ELR (cell line): ENCODE results near the gene SLC4A1.
A peak's percentile ranks its signal among the peaks of the same experiment; 100 is the strongest.

Experiments used
- DNase-seq: peaks from one replicate; pipeline ENCODE4 v3.0.0-alpha.2; 2015; ENCODE audit warnings: low read depth

The SLC4A1 gene

DNA sequence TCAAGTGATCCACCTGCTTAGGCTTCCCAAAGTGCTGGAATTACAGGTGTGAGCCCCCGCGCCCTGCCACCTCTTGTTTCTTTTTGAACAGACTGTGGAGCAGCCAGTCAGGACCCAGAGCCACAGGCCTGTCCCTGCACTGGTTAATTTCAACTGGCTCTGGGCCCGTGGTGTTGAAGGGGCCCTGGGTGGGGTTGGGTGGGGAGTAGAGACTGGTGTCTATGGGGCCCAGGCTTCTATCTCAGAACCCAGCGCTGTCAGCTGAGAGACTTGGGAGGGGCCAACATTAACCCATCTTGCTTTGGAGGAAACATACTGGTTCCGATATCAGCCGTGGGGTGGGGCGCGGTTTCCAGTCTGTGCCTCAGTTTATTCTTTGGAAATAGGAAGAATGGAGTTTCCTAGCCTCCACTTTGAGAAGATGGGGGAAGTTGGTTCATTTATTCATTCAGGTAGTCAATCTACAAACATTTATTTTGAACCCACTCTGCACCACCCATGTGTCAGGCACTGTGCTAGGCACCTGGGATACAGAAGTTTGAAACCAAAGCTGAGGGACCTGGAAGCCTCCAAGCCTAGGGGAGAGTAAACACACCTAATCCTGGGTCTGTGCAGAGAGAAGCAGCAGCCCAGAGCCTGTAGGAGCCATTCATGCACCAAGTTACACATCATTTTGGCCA is 15.5 kb upstream of the SLC4A1 start:
- DNase-seq: no peak

DNA sequence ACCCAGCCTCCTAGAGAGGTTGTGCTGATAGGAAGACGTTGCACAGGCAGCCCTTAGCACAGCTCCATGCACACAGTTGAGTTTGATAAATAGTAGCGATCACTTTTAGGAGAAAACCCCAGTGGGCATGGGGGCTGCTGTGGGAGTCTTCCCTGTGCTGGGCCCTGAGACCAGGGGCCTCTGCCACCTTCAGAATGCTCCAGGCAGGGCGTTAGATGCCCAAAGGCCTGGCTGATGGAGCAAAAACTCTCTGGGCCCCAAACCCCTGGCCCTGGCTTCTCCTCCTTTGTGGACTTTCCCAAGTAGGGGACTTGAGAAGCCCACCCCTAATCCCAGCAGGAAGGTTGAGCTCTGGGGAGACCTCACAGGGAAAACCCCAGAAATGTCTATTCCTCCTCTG is 14.3 kb upstream of the SLC4A1 start:
- no peak for DNase-seq

DNA sequence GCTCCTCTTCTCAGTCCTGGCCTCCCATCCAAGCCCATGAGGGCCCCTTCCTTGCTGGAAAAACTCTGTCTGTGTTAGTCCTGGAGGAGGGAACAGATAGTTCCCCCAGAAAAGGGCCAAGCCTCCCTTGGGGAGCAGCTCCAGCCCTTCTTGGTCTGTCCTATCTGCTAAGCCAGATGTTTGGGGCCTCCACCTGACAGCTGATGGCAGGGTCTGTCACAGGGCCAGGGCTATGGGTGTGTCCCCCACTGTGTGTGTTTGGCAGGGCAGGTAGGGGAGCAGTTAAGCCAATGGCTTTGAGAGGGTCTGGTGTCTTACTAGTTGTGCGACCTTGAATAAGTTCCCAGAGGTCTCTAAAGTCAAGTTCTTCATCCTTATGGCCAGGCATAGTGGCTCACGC is 13.6 kb upstream of the SLC4A1 start:
- DNase-seq: no peak

DNA sequence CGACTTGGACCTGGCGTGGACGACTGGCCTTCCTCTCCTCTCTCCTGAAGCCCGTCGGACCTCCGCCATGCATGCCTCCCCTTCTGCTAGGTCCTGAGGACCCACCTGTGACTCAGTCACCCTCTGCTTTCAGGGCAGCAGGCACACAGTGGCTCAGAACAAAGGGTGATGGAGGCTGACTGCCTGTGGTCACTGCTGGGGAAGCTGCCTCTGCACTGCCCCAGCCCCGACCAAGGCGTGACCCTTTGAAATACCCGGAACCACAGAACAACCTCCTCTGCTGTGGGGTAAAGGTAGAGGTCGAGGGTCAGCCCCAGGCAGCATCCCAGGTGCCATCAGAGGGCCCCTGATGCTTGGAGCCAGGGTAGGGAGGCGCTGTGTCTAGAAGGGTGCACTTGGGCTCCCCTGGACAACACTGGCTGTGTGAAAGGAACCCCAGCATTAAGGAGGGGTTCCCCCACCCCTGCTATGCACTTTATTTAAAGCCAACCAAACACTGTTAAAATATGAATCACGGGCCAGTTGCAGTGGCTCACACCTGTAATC is 12.5 kb upstream of the SLC4A1 start:
- DNase-seq: no peak

DNA sequence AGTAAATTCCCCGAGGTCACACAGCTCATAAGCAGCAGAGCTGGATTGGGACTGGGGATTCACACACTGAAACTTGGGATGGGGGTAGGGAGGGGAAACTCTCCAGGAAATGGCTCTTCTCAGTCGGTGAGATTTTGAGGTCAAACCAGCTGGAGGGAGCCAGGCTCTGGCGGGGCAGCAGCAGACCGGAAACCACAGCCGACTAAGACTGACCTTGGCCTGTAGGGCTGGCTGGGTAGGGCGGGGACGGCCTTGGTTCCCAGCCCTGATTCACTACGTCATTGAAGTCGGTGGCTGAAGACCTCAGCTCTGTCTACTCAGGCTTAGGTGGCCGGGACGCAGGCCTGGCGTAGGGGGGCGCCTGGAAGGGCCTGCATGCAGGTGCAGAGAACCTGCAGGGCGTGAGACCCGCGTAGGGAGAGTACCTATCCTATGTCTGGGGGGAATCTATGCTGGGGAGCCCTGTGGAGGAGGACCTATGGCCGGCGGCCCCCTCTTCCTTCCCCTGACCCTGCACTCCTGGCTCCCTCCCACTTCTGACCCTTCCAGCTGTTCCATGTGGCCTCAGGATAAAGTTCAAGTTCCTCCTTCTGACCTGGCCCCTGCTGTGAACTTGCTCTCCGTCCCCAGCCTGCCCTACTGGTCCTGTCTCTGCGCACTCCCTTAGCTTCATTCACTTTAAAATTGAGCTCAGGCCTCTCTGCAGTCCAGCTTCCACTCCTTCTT is 11.9 kb upstream of the SLC4A1 start:
- peak; percentile 98 for DNase-seq

DNA sequence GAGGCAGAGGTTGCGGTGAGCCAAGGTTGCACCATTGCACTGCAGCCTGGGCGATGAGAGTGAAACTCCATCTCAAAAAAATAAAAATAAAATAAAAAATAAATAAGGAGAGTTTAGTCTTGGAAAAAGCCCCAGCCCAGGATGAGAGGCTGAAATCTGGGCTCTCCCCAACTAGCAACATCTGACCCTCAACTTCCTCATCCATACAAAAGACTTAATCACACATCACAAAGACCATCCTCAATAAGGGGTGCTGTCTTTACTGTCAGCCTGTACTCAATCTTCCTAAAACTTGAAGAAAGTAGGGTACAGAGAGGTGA is 11.4 kb upstream of the SLC4A1 start:
- DNase-seq: no peak

DNA sequence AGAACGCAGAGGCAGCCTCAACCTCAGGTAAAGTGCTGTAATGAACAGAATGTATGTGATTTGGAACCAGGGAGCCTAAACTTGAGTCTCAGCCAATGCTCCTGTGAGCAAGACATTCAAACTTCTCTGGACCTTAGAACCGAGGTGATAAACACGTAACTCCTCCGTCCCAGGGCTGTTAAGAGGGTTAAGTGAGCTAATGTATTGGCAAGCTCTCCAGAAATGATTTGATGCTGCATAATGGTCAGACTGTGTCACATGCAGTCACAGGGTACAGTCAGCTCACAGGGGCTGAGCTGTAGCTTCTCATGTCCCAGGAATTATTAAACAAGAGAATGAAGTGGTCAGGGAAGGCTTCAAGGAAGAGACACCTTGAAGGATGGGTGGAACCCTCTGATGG is 10.0 kb upstream of the SLC4A1 start:
- peak; percentile 67 for DNase-seq

DNA sequence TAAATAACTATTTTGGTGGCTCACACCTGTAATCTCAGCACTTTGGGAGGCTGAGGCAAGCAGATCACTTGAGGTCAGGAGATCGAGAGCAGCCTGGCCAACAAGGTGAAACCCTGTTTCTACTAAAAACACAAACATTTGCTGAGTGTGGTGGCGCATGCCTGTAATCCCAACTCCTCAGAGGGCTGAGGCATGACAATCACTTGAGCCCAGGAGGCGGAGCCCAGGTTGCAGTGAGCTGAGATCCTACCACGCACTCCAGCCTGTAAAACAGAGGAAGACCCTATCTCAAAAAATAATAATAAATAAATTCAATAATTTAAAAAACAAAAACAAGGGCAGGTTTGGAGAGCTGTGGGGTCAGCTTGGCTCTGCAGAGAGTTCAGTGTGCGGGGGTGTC is 5.7 kb upstream of the SLC4A1 start:
- no peak for DNase-seq

DNA sequence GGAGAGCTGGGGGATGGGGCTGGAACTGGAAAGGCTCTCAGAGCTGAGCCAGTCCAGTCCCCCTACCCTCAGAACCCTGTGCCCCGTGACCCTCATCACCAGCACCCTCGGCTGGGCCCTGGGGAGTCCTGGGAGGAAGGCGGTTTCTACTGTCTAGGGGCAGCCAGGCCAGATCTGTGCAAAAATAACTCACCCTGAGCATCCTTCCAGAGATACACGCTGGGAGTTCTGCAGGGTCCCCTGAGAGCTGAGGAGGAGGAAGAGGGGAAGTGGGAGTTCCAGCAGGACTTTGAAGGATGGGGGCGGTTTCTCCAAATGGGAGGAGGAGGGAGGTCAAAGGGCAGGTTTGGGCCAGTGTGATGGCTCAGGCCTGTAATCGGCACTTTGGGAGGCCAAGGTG is 5.0 kb upstream of the SLC4A1 start:
- DNase-seq: no peak

DNA sequence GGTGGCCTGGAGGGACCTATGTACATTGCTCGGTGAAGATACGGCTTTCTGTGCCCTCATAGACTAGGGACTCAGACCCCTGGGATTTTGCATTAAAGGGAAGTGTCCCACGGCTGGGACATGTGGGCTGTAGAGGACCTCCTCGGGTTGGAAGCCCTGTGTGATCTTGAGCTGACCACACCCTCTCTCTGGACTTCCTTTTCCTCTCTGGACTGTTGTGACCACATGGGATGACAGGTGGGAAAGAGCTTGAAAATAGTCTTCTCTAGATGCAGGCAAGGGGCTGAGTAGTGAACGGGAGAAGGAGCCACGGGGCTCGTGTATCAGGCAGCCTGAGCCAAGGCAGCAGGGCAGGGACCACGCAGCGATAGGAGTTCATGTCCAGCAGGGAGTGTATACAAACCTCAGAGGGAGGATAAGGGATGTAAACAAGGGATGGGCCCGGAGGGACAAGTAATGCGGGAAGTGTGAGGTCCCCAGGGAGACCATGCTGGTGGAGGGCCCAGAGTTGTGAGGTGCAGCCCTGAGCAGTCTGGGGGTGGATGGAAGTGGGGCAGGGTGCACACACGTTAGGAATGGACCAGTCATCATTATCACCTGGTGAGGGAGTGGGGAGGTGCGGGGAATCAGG is 4.5 kb upstream of the SLC4A1 start:
- DNase-seq: no peak

DNA sequence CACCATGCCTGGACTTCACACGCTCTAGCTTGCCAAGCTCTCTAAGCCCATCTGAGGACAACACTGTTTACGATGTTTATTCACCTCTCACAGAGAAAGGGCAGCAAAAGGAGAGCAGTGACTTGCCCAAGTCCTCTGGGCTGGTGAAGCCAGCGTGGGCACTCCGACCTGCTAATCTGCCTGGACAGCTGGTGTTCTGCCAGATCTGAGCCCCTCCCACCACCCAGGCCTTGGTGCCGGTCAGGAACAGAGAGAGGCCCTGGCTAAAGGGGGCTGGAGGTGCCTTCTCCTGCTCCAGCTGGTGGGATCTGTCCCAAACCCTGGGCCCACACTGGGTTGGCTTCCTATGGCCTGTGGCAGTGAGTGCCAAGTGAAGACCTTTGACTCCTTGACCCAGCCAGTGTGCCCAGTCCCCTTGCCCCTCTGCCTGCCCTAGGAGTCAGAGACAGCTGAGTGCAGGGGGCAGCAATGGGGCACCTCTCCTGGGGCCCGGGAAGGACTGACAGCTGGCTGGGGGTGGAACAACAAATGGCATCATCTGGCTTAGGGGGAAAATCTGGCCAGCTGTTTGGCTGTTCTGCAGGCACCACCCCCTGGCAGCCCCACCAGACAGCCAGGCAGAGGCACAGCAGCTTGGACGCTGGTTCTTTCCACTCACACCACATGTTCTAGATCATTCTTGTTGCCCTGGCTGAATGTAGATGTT is 1.8 kb upstream of the SLC4A1 start:
- DNase-seq: no peak

DNA sequence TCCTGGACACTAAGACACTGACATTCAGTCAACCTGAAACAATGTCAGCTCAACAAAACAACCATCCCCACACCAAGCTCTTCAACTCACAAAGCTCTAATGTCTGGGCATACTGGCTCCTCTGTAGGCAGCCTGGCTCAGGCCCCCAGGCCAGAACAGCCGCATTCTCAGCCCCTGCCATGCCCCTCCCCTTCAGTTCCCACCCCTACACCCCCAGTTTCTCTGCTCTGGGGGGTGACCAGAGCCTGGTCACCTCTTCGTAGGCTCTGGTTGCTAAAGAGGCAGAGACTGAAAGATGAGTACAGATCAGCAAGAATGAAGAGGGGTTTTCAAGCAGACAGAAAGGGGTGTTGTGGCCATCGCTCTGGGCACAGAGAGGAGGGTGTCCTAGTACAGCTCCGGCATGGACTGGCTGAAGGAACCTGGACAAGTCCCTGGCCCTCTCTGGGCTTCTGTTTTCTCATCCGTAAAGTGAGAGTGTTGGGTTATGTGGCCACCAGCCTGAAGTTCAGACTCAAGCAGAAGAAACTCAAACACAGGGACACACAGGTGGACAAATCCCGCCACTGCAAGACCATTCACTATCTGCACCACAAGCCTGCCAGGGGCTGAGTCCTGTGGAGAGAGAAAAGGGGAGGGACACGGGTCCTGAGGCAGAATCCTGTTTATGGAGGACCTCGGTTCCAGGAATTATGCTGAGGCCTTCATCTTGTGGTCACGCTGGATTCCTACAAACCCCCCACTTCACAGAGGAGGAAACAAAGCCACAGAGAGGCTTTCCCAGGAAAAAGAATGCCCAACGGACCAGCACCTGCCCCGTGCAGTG is 987 bp upstream of the SLC4A1 start:
- no peak for DNase-seq

DNA sequence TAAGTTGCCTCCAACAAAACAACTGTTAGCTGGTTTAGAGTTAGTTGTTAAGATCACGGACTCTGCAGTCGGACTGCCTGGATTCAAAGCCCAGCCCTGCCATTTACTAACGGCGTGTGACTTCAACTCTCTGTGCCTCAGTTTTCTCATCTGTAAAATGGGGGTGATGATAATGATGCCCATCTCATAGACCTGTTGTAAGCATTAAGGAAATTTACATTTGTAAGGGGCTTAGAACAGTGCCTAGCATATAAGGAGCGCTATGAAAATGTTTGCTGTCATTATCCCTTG is 825 bp downstream of the SLC4A1 start:
- no peak for DNase-seq

DNA sequence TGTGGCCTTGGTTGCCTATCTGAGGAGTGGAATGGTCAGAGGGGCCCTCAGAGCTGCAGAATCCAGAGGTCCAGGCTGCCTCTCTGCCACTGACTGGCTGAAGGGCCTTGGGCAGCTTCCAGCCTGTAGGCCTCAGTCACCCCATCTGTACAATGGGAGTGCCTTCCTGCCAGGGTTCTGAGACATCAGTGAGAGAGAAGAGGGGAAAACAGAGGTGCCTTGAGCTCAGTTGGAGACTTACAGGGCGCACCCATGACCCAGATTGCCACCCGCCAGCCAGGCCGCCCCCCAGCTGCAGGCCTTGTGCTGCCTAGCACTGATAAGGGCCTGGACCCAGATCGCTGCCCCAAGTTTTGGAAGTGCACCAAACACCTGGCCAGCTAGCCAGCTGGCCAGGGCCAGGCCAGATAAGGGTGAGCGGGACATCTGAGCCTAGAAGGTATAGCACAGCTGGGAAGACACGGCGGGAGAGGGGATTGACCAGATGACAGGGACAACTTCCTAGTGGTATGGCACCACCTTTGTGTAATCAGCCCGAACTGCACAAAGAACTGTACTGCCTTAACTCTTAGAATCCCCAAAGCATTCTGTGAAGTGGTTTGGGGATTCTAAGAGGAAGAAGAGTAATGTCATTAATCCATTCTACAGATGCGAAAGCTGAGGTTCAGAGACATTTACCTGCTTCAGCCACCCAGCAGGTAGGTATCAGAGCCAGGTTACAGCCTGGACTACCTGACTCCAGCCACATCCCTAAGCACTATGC is 1.4 kb downstream of the SLC4A1 start:
- DNase-seq: peak; percentile 17

DNA sequence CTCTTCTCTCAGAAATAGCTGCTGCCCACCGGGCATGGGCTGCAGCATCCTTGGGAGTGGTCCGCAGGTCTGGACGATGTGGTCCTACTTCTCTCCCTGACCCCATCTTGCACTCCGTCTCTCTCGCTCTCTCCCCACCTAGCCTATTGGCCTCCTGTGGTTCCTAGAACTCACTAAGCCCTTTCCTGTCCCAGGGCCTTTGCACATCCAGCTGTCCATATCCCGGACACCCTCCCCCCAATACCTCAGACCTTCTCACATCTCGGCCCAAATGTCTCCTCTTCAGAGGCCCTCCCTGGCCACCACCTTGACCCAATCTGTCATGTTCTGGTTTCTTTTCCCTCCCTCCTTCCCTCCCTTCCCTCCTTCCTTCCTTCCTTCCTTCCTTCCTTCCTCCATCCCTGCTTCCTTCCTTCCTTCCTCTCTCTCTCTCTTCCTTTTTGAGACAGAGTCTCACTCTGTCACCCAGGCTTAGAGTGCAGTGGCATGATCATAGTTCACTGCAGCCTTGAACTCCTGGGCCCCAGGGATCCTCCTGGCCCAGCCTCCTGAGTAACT is 4.5 kb downstream of the SLC4A1 start:
- no peak for DNase-seq

DNA sequence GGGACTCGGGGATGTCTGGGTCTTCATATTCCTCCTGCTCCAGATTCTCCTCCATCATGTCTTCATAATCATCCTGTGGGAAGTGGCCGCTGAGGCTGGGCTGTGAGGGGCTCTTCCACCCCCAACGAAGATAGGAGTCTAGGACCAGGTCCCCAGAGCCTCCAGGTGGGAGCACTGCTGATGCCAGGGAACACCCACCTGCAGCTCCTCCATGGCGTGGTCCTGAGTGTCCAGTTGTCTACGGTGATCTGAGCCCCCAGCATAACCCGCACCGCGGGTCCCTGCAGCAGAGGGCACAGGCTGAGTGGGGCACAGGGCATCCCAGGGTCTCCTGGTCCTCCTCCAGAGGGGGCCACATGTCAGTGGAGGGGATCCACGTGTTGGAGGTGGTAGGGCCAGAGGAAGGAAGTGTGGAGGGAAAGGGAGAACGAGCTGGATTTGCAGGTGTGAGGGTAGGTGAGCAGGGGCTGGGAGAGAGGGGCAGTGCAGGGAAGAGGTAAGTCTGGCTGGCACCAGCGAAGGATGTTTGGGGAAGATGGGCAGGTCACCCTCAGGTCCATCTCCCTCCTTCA is 5.2 kb downstream of the SLC4A1 start:
- DNase-seq: no peak

DNA sequence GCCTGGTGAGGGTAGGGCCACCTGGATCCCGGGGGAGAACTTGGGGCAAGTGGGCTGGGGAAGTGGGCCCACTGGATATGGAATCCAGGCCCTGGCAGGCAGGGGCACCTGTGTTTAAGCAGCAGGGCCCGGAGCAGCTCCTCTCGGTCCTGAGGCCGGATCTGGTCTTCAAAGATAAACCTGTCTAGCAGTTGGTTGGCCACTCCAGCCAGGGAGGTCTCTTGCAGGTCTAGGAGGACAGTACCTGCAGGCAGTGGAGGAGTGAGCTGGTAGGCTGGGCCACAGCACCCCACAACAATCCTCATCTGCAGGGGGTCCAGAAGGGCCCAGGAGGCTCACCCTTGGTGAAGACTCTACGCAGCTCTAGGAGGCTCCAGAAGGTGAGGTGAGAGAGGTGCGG is 7.6 kb downstream of the SLC4A1 start:
- no peak for DNase-seq

DNA sequence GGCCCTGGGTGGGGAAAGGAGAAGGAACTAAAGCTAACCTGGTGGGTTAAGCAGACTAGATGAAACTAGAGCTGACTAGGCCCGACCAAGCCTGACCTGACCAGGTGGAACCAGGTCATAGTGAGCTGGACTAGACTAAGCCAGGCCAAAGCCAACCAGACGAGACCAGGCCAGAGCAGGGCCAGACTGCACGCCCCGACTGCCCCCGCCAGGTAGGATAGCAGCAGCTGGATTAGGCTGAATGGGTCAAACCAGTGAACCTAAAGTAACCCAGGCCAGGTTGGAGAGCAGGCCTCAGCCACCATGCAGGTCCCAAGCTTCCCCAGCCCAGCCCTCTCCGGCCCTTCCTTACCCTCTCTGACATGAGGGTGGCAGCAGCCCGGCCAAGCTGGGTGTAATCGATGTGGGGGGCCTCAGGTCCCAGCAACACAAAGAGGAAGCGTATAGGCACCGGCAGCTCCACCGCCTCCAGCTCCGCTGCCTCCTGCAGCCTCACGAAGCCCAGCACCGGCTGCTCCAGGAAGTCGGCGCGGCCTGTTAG is 9.1 kb downstream of the SLC4A1 start:
- DNase-seq: no peak

DNA sequence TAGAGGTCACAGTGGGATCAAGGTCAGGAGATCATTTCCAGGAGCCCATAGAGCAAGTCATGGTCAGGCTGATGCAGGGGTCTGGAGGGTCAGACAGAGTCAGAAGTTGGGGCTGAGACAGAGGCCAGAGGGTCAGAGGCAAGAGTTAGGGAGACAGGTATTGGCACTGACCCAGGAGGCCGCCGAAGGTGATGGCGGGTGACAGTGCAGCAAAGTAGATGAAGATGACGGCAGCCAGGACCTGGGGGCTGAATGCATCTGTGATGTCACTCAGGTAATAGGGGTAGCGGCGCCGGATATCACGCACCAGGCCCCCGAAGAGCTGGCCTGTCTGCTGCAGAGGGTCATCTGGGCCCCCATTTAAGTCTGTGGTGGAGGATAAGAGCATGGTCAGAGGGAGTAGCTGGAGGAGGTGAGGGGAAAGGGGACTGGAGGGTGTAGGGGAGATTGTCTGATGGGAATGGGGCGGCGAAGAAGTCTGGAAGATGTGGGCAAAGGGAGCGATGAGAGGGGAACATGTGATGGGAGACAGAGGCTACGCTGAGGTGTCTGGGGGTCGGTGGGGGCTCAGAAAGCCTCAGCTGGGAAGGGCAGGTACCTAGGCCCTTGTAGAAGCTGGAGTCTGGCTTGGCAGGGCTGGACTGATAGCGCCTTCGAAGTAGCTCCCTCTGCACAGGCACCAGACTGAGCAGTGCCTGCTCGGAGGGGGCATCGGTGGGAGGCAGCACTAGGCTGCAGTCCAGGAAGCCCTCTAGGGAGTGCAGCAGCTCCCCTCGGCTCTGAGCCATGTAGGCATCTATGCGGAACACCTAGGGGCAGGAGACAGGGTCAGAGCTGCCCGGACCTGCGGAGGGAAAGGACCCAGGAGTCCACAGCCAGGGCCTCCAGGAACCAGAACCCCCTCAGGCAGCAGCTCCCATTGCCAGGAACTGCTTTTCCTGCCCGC is 9.8 kb downstream of the SLC4A1 start:
- DNase-seq: no peak
